OCI-LY7 (cell line): Measurements from ENCODE around the gene DCT. TPM values are rescaled to one million over a fixed set of nuclear protein-coding genes. Genes with fewer than 3 reads are reported as not detected.

ENCODE experiments used
- BruUV-seq: library from RNA; stranded (reverse); fragments of 400-500 nt; replicated peaks from 2 replicates; lab custom pipeline; 2021; lab: Mats Ljungman, UMichigan
- CTCF ChIA-PET: fragments of 300-600 bp; sonication (Branson Sonifier 250); formaldehyde crosslinking; loops from one replicate; lab custom pipeline; 2022; ENCODE audit warnings: antibody characterized with exemption; ENCODE audit not compliant: unreplicated experiment; lab: Charles Lee
- POLR2A ChIA-PET: fragments of 300-600 bp; sonication (Branson Sonifier 250); formaldehyde crosslinking; loops from one replicate; lab custom pipeline; 2022; ENCODE audit warnings: antibody characterized with exemption; lab: Charles Lee
- DNase-seq: peaks from one replicate; pipeline ENCODE4 v3.0.0-alpha.2; 2015; ENCODE audit warnings: low spot score
- H2AFZ ChIP-seq: fragments of 200-600 bp; sonication (generic), shearing (Covaris generic); 2 replicates; pipeline ENCODE4 v1.6.1; 2014; ENCODE audit warnings: mild to moderate bottlenecking, antibody characterized with exemption, low read length, moderate library complexity
- H3K27ac ChIP-seq: fragments of 200-600 bp; sonication (generic); 2 replicates; pipeline ENCODE4 v1.5.1; 2014; ENCODE audit warnings: mixed run types, low read depth, mild to moderate bottlenecking, moderate library complexity, low read length, inconsistent platforms; ENCODE audit not compliant: poor library complexity, severe bottlenecking
- H3K36me3 ChIP-seq: fragments of 200-600 bp; sonication (generic); 2 replicates; pipeline ENCODE4 v1.6.1; 2014; ENCODE audit warnings: mild to moderate bottlenecking, antibody characterized with exemption, low read length, moderate library complexity, mixed read lengths; ENCODE audit not compliant: insufficient read depth
- H3K4me1 ChIP-seq: fragments of 200-600 bp; sonication (generic); 2 replicates; pipeline ENCODE4 v1.5.1; 2014; ENCODE audit warnings: mild to moderate bottlenecking, low read length; ENCODE audit not compliant: insufficient read depth, poor library complexity, severe bottlenecking
- H3K4me2 ChIP-seq: fragments of 200-600 bp; sonication (generic); 2 replicates; pipeline ENCODE4 v1.6.1; 2014; ENCODE audit warnings: mild to moderate bottlenecking, low read length
- H3K4me3 ChIP-seq: fragments of 200-600 bp; sonication (generic); 2 replicates; pipeline ENCODE4 v1.5.1; 2014; ENCODE audit warnings: mild to moderate bottlenecking, low read depth, low read length; ENCODE audit not compliant: poor library complexity, severe bottlenecking
- H3K79me2 ChIP-seq: fragments of 200-600 bp; sonication (generic); 2 replicates; pipeline ENCODE4 v1.6.1; 2016; ENCODE audit warnings: low read depth, mild to moderate bottlenecking, low read length, moderate library complexity, mixed read lengths; ENCODE audit not compliant: insufficient read depth
- H3K9me2 ChIP-seq: fragments of 200-600 bp; sonication (generic); 2 replicates; pipeline ENCODE4 v1.6.1; 2016; ENCODE audit warnings: mild to moderate bottlenecking, low read length, mixed read lengths; ENCODE audit not compliant: insufficient read depth
- H3K9me3 ChIP-seq: fragments of 200-600 bp; sonication (generic); 2 replicates; pipeline ENCODE4 v1.6.1; 2014; ENCODE audit warnings: mild to moderate bottlenecking, mixed run types, low read length, mixed read lengths
- H4K20me1 ChIP-seq: fragments of 200-600 bp; sonication (generic); 2 replicates; pipeline ENCODE4 v1.6.1; 2014; ENCODE audit warnings: mild to moderate bottlenecking, antibody characterized with exemption, low read length, moderate library complexity, mixed read lengths; ENCODE audit not compliant: insufficient read depth
- EZH2phosphoT487 ChIP-seq: fragments of 200-600 bp; sonication (generic); IDR thresholded peaks from 2 replicates; pipeline ENCODE4 v1.6.1; 2018; ENCODE audit warnings: low read depth, borderline replicate concordance, mild to moderate bottlenecking, mixed run types, antibody characterized with exemption, low read length, moderate library complexity, mixed read lengths
- intact Hi-C: fragments of 100-400 bp; cut with micrococcal nuclease; formaldehyde crosslinking; loops from one replicate; pipeline ENCODE4 v1.10.0; 2022; ENCODE audit not compliant: unreplicated experiment
- total RNA-seq, 2 experiments: library from RNA; depleted of rRNA in 1 of 2; stranded (reverse); fragments of >200 nt in 1 of 2; shearing (Covaris generic) in 1 of 2; gene quantifications; 2 replicates each; pipeline ENCODE4 v1.2.3, GENCODE V29; 2014 to 2022
- TF ChIP-seq, protein P1 (sequence below): fragments of 200-600 bp; sonication (generic); conservative IDR thresholded peaks from 2 replicates; pipeline ENCODE4 v1.5.1; 2014; ENCODE audit warnings: mild to moderate bottlenecking, antibody characterized with exemption, low read length, moderate library complexity, mixed read lengths

Gene DCT
- total RNA-seq, 2 experiments from 2014 or later, result 0.25 TPM; not detected in 1

DNA sequence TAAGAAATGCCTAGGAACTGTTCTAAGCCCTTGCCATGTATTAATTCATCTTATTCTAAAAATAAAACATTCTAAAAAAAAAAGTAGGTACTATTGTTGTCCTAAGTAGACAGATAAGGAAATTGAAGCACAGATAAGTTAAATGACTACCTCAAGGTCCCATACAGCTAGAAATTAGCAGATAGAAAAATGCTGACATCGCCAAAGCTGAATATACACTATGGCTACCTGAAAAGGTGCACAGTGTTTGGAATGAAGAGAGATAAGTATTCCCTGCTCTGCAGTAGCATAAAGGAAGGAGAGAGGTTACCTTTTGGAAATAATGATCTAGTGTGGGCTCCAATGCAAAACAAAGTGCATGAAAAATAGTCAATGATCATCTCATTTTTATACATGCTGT lies 65.3 kb downstream of the DCT start:
- Histone ChIP-seq H3K36me3 (no peaks in the 10 kb centered on the region), H3K9me3 (no peaks in the 10 kb centered on the region), H3K4me2 (no peak overlapping the region), H3K27ac (no peak overlapping the region), H3K4me3 (no peak overlapping the region), H3K4me1 (no peaks in the 10 kb centered on the region), H4K20me1 (no peaks in the 10 kb centered on the region), H3K9me2 (no peaks in the 10 kb centered on the region), H3K79me2 (no peaks in the 10 kb centered on the region), H2AFZ (no peak overlapping the region)
- ChIA-PET POLR2A (no interaction called here), CTCF (interaction anchor here (0.5 kb wide), 1 partner anchor 10 kb away, joined by 3 read pairs; no protein-coding TSS in a partner anchor)
- intact Hi-C loops, result no loop called here
- DNase-seq, result no peak
- BruUV-seq, result no TSS peak
- TF ChIP-seq, protein P1, sequence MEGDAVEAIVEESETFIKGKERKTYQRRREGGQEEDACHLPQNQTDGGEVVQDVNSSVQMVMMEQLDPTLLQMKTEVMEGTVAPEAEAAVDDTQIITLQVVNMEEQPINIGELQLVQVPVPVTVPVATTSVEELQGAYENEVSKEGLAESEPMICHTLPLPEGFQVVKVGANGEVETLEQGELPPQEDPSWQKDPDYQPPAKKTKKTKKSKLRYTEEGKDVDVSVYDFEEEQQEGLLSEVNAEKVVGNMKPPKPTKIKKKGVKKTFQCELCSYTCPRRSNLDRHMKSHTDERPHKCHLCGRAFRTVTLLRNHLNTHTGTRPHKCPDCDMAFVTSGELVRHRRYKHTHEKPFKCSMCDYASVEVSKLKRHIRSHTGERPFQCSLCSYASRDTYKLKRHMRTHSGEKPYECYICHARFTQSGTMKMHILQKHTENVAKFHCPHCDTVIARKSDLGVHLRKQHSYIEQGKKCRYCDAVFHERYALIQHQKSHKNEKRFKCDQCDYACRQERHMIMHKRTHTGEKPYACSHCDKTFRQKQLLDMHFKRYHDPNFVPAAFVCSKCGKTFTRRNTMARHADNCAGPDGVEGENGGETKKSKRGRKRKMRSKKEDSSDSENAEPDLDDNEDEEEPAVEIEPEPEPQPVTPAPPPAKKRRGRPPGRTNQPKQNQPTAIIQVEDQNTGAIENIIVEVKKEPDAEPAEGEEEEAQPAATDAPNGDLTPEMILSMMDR, result no peak
- no peak for TF ChIP-seq EZH2phosphoT487

DNA sequence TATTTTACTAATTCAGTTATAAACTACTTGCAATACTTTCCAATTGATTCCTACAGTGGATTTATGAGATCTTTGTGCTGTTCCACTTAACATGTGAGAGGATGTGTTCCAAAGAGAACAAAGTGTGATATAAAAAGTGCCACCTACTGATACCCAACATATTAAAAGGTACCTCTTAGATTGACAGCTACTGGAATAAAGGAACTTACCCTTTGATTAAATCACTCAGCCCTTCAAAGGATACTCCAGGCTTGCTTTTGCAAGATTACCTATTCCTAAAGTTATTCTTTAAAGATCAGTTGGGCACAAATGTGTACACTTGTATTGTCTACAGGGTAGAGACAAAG lies 65.9 kb downstream of the DCT start:
- BruUV-seq, result no TSS peak
- ChIA-PET POLR2A (no interaction called here), CTCF (no interaction called here)
- Histone ChIP-seq H3K4me1 (no peaks in the 10 kb centered on the region), H3K27ac (no peak overlapping the region), H3K36me3 (no peaks in the 10 kb centered on the region), H3K4me3 (no peak overlapping the region), H3K4me2 (no peak overlapping the region), H3K9me2 (no peaks in the 10 kb centered on the region), H4K20me1 (no peaks in the 10 kb centered on the region), H2AFZ (no peak overlapping the region), H3K79me2 (no peaks in the 10 kb centered on the region), H3K9me3 (no peaks in the 10 kb centered on the region)
- no peak for TF ChIP-seq EZH2phosphoT487
- TF ChIP-seq, protein P1, result no peak
- intact Hi-C loops, result no loop called here
- no peak for DNase-seq

DNA sequence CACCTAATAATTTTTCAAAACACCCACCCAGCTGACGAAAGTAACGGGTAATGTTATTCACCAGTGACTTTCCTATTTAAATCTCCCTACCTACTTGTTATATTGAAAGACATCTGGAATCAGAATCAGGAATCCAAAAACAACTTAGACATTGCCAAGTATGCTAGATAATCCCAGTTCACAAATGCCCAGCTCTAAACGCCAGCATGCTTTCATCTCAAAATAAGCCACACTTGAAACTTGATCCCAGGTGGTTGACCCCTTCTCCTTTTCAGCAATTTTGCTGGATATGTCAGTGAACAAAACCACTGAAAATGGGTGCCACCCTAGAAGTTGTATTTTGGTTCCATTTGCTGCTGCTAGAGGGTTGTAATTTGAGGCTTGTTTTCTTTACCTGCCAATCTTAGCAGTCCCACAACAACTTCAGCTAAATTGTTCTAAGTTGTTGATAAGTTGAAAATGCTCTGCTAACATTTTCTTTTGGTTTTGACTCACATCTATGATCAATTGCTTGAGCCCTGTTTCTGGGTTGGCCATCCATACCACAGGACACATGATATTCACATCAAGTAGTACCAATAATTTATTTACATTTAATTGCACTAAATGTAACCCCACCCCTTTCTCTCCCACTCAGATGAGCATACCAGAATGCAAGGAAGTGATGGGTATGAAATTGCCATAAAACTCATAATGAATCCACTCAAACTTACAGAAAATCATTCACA lies 66.4 kb downstream of the DCT start:
- CTCF ChIA-PET, result no interaction called here
- H3K79me2 ChIP-seq, result no peaks in the 10 kb centered on the region
- TF ChIP-seq, protein P1, result no peak
- no peaks in the 10 kb centered on the region for H3K9me2 ChIP-seq
- POLR2A ChIA-PET, result no interaction called here
- H3K9me3 ChIP-seq, result no peaks in the 10 kb centered on the region
- BruUV-seq, result no TSS peak
- H4K20me1 ChIP-seq, result no peaks in the 10 kb centered on the region
- intact Hi-C loops, result no loop called here
- no peak overlapping the region for H2AFZ ChIP-seq
- DNase-seq, result no peak
- H3K36me3 ChIP-seq, result no peaks in the 10 kb centered on the region
- H3K4me1 ChIP-seq, result no peaks in the 10 kb centered on the region
- no peak overlapping the region for H3K4me2 ChIP-seq
- no peak overlapping the region for H3K4me3 ChIP-seq
- no peak overlapping the region for H3K27ac ChIP-seq
